K562 (cell line): ENCODE results near the gene C10orf90. TPM values are rescaled to one million over a fixed set of nuclear protein-coding genes. Genes with fewer than 3 reads are reported as not detected.
A peak's percentile ranks its signal among the peaks of the same experiment; 100 is the strongest.

Experiments
- ATAC-seq: fragments of 200-7000 bp; cut with Tn5 transposase; 3 replicates; pipeline ENCODE4 v1.9.1; 2020; ENCODE audit warnings: moderate library complexity
- BruUV-seq: library from RNA; stranded (reverse); fragments of 400-500 nt; replicated peaks from 2 replicates; lab custom pipeline; 2021; lab: Mats Ljungman, UMichigan
- CTCF ChIA-PET: fragments of 300-600 bp; formaldehyde crosslinking; extraction: SDS; loops from one replicate; lab custom pipeline; 2021; ENCODE audit warnings: low intra/inter-chr PET ratio; lab: Yijun Ruan, JAX
- POLR2A ChIA-PET: fragments of 300-600, 350-650 bp; sonication (Branson Sonifier 250); formaldehyde crosslinking; extraction: SDS; loops from one replicate; lab custom pipeline; 2021; ENCODE audit warnings: antibody characterized with exemption, inconsistent platforms; lab: Yijun Ruan, JAX
- DNase-seq, 4 experiments: peaks; one replicate each; pipeline versions ENCODE4 v3.0.0 to v3.0.0-alpha.2; 2011 to 2018; ENCODE audit warnings: low spot score in 3 of 4, mixed read lengths in 3 of 4; ENCODE audit errors: extremely low read depth in 1 of 4
- FAIRE-seq: peaks from 2 replicates; lab custom pipeline; 2011; peaks lifted over from hg19 to GRCh38; lab: Jason Lieb, UNC
- H2AFZ ChIP-seq: 2 replicates; pipeline ENCODE4 v1.6.0; 2011; ENCODE audit warnings: low read depth, low read length, control low read depth, inconsistent platforms
- H3K27ac ChIP-seq: fragments of 200-600 bp; 3 replicates; pipeline ENCODE4 v1.8.0; 2011; ENCODE audit warnings: low read depth, mild to moderate bottlenecking, control low read depth, inconsistent platforms, low read length, moderate library complexity, mixed read lengths; ENCODE audit errors: extremely low read depth
- H3K27me3 ChIP-seq, 2 experiments: fragments of 300-600 bp in 1 of 2; 2 replicates in 1 of 2; 3 replicates in 1 of 2; pipeline versions ENCODE4 v1.6.0 to v1.8.0; 2011; ENCODE audit warnings: inconsistent platforms in 2 of 2, low read length in 2 of 2, mild to moderate bottlenecking in 1 of 2, mixed read lengths in 1 of 2, moderate library complexity in 1 of 2; ENCODE audit not compliant: control insufficient read depth in 2 of 2, insufficient read depth in 2 of 2
- H3K36me3 ChIP-seq: fragments of 300-600 bp; 3 replicates; pipeline ENCODE4 v1.8.0; 2011; ENCODE audit warnings: mild to moderate bottlenecking, low read length, inconsistent platforms; ENCODE audit not compliant: control insufficient read depth, insufficient read depth
- H3K4me1 ChIP-seq, 2 experiments: fragments of 200-600 bp in 1 of 2; replicated peaks in 1 of 2; 2 replicates in 1 of 2; 3 replicates in 1 of 2; pipeline versions ENCODE4 v1.5.1 to v1.8.0; 2011; ENCODE audit warnings: inconsistent platforms in 2 of 2, low read length in 2 of 2, mild to moderate bottlenecking in 1 of 2, mixed read lengths in 1 of 2, moderate library complexity in 1 of 2; ENCODE audit not compliant: control insufficient read depth in 2 of 2, insufficient read depth in 2 of 2
- H3K4me2 ChIP-seq: 2 replicates; pipeline ENCODE4 v1.6.1; 2011; ENCODE audit warnings: low read length, control low read depth, inconsistent platforms, mixed read lengths; ENCODE audit not compliant: insufficient read depth
- H3K4me3 ChIP-seq: fragments of 200-600 bp; sonication (generic), shearing (Covaris generic); 2 replicates; pipeline ENCODE4 v1.5.1; 2016; ENCODE audit warnings: control low read depth, inconsistent platforms
- H3K79me2 ChIP-seq: fragments of 200-600 bp; 3 replicates; pipeline ENCODE4 v1.8.0; 2011; ENCODE audit warnings: low read length, inconsistent platforms; ENCODE audit not compliant: control insufficient read depth, insufficient read depth
- H3K9ac ChIP-seq, 2 experiments: 2 replicates each; pipeline versions ENCODE4 v1.6.0 to v1.6.1; 2011; ENCODE audit warnings: low read depth in 2 of 2, low read length in 2 of 2, control low read depth in 1 of 2, inconsistent platforms in 1 of 2, mild to moderate bottlenecking in 1 of 2, mixed read lengths in 1 of 2; ENCODE audit not compliant: insufficient read depth in 1 of 2
- H3K9me1 ChIP-seq: one replicate; pipeline ENCODE4 v1.6.0; 2011; ENCODE audit warnings: inconsistent platforms, mild to moderate bottlenecking, low read length, moderate library complexity; ENCODE audit not compliant: control insufficient read depth, insufficient read depth
- H3K9me3 ChIP-seq: replicated peaks from 2 replicates; pipeline ENCODE4 v1.5.1; 2011; ENCODE audit warnings: low read depth, low read length, inconsistent platforms; ENCODE audit not compliant: control insufficient read depth, insufficient read depth
- H4K20me1 ChIP-seq: replicated peaks from 2 replicates; pipeline ENCODE4 v1.6.1; 2011; ENCODE audit warnings: low read length, inconsistent platforms, mixed read lengths; ENCODE audit not compliant: control insufficient read depth, insufficient read depth
- HNRNPLL ChIP-seq: fragments of 200-400 bp; formaldehyde crosslinking; IDR thresholded peaks from 2 replicates; pipeline ENCODE4 v1.6.1; 2017; ENCODE audit warnings: low read length, low read depth, mild to moderate bottlenecking; ENCODE audit not compliant: poor library complexity, severe bottlenecking
- WGBS: fragments of 100-300 bp; shearing (Covaris generic); methylation state at CpG from one replicate; pipeline ENCODE4 v1.1.6; 2016; ENCODE audit warnings: low coverage, mixed read lengths; ENCODE audit not compliant: insufficient coverage; ENCODE audit errors: missing lambda C conversion rate; 5-methylcytosine and 5-hydroxymethylcytosine counted together
- in situ Hi-C: fragments of 300-500 bp; cut with MboI; formaldehyde crosslinking; loops from 4 replicates; pipeline ENCODE4 v1.15.0; 2018; ENCODE audit warnings: inconsistent platforms, mixed read lengths
- intact Hi-C: fragments of 100-400 bp; cut with micrococcal nuclease; formaldehyde crosslinking; loops from 2 replicates; pipeline ENCODE4 v1.14.2; 2022
- polyA plus RNA-seq, 8 experiments: library from polyadenylated mRNA; depleted of rRNA in 4 of 8; stranded (reverse) in 5 of 8; unstranded in 3 of 8; fragments of >200 nt; fragmentation: Nextera tagmentation in 2 of 8; fragmentation: Illumina TruSeq in 1 of 8; extraction: Ambion mirVana in 2 of 8; extraction: Trizol in 1 of 8; gene quantifications; 2 replicates each; pipeline versions ENCODE4 v1.2.1 to v1.2.3, GENCODE V29; 2011 to 2014; ENCODE audit warnings: inconsistent platforms in 1 of 8, missing spikeins in 1 of 8
- total RNA-seq, 7 experiments: library from RNA; depleted of rRNA in 6 of 7; stranded (reverse); fragments of >200 nt in 6 of 7; fragmentation: Illumina TruSeq in 2 of 7; extraction: Trizol in 2 of 7; gene quantifications; 2 replicates each; pipeline versions ENCODE4 v1.2.1 to v1.2.3, GENCODE V29; 2011 to 2021; ENCODE audit warnings: low replicate concordance in 1 of 7
- TF ChIP-seq, protein P1 (sequence below), 2 experiments: fragments of 450-650 bp; IDR thresholded peaks; 2 replicates each; pipeline ENCODE4 v1.6.1; 2016

The C10orf90 gene
- total and polyA plus RNA-seq, 9 of the 15 experiments (the other 6 are each of a cell fraction or from before 2014, with no cell fraction given), result not detected

DNA sequence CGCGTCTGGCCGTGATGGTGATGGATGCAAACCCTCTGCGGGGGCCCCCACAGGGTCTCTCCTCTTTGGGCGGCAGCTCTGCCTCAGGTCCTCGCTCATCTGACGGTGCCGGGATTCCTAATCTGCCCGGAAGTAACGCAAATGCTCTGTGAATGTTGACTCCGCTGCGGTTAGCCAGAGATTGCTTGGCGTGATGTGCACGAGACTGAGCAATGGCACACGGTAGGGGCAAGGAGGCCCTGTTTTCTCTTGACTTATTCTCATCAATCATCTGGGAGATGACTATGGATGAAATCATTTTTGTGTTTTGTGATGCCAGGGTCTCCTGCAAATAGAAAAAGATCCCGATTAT is 165.8 kb downstream of the C10orf90 start:
- no peaks in the 10 kb centered on the region; a peak in 1 of 5 replicates for H3K27me3 ChIP-seq
- no TSS peak for BruUV-seq
- FAIRE-seq (no peak), DNase-seq (no peak), ATAC-seq (no peak)
- H3K9ac ChIP-seq, result no peak overlapping the region
- POLR2A ChIA-PET, result no interaction called here
- CTCF ChIA-PET, result interaction anchor here (1.2 kb wide), 1 partner anchor 523 kb away, joined by 3 read pairs; no protein-coding TSS in a partner anchor
- H3K9me1 ChIP-seq, result no peaks in the 10 kb centered on the region
- H3K4me3 ChIP-seq, result no peak overlapping the region
- intact Hi-C loops (loop anchor here (5.0 kb wide), 1 partner anchor 522 kb away; no protein-coding TSS in a partner anchor), in situ Hi-C loops (loop anchor here (10.0 kb wide), 1 partner anchor 520 kb away; no protein-coding TSS in a partner anchor)
- no peaks in the 10 kb centered on the region for H3K79me2 ChIP-seq
- no peaks in the 10 kb centered on the region; a peak in 1 of 5 replicates for H3K4me1 ChIP-seq
- no peak overlapping the region for H3K4me2 ChIP-seq
- H3K27ac ChIP-seq, result no peak overlapping the region
- H3K9me3 ChIP-seq, result no peaks in the 10 kb centered on the region
- 0% methylated on average over 11 of the region's 16 CpGs for WGBS
- no peaks in the 10 kb centered on the region; the same call in 1 of the 2 replicates for H4K20me1 ChIP-seq
- H2AFZ ChIP-seq, result no peak overlapping the region
- H3K36me3 ChIP-seq, result no peaks in the 10 kb centered on the region
- TF ChIP-seq, protein P1, sequence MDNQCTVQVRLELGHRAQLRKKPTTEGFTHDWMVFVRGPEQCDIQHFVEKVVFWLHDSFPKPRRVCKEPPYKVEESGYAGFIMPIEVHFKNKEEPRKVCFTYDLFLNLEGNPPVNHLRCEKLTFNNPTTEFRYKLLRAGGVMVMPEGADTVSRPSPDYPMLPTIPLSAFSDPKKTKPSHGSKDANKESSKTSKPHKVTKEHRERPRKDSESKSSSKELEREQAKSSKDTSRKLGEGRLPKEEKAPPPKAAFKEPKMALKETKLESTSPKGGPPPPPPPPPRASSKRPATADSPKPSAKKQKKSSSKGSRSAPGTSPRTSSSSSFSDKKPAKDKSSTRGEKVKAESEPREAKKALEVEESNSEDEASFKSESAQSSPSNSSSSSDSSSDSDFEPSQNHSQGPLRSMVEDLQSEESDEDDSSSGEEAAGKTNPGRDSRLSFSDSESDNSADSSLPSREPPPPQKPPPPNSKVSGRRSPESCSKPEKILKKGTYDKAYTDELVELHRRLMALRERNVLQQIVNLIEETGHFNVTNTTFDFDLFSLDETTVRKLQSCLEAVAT (IDR thresholded peaks at IDR 0.05), result no peak
- peak; percentile 94 for TF ChIP-seq HNRNPLL
